EL (cell line): ENCODE results near the gene NMT2.
A peak's percentile ranks its signal among the peaks of the same experiment; 100 is the strongest.
"Not testable (repeated sequence)": the region's sequence is repeated elsewhere in the genome, so short reads cannot be mapped to it uniquely, and the experiment has no call there.

ENCODE experiments used
- DNase-seq: peaks from one replicate; pipeline ENCODE4 v3.0.0-alpha.2; 2016

NMT2 gene

GRCh38 chr10:15168291-15168785, at the start of gene NMT2:
Gene NMT2, minus strand, starts transcription at chr10:15168693. Its CDS starts 81 bp downstream, at chr10:15168612.
- DNase-seq, result no peak

DNA sequence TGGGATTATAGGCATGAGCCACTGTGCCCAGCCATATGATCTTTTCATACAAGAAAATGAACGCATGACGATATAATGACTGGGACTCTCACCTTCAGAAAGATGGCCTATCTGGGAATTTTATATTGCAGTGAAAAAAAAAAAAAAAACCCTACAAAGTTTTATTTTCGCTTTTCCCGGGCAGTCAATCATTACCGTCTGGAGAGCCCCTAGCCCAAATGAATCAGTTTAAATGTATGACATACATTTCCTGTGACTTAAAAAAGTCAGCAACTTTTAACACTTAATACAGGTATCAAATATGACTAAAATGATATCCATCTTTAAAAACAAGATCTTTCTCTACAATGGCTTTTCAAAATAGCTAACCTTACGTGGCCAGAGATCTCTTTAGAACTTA, 48.2 kb upstream of the NMT2 start:
- no peak for DNase-seq

DNA sequence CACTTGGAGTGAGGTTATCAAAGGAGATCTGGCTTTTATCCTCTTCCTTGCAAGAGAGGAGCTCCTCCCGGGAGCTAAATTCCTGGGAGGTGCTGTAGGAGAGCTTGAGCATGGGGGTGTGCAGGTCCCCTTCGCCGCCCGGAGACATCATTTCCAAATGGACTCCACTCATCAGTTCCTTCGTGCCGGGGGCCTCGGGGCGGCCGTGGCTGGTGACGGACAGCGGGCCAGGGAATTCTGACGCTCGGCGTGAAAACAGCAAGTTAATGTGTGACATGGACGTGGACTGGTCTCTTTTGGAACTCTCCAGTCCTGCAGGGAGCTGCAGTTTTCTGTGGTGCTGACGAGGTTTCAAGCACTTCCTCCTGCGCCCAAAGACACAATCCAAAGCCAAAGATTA, 45.7 kb upstream of the NMT2 start:
- no peak for DNase-seq

GRCh38 chr10:15213461-15213861, 45.0 kb upstream of the NMT2 start:
- no peak for DNase-seq

- DNase-seq, result peak; percentile 88
These were observed 43.0 kb upstream of the NMT2 start for GRCh38 chr10:15211464-15211979.

DNA sequence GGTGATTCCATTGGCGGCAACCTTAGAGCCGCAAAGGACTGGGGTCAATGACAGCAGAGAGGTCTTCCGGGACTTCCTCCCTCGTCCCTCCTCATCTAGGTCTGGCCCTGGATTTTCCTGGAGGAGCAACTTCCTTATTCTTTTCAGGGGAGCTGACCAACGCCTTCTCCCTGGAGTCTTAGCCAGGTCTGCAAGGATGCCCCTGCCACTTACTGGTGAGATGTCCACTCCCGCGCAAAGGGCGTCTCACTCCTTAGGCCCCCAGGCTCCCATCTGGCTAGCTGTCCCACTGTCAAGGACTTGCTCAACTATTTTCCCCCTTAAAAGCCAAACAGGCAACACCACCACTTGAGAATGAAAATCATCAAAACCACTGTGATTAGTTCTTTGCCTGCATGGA, 42.0 kb upstream of the NMT2 start:
- no peak for DNase-seq

DNA sequence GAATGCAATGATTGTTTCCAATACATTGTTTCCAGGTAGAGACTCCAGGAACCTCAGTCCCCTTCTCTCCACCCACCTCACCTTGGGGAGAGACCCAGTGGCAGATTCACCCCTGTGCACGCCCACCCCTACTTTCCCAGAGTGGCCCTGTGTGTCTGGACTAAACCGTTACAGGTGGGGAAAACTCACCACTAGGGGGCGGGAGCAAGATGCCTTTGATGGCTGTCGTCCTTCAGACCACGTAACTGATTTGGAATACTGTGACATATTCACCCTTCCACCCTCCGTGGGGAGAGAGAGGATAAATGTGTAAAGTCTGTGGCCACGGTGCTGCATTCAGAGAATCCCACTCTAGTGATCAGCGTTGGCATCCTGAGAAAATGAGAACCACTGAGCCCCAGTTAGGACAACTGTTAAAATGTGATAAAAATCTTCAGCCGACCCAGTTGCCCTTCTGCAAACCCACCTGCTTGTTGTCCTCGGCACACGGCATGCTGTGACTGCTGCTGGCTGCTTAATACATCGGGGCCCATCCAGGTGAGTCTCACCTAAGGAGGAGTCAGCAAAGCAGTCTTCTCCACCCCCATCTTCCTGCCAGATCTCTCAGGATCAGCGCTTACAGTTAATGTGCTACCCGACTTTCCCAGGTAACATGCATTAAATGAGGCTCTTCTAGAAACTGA, 41.5 kb upstream of the NMT2 start:
- DNase-seq, result peak; percentile 72

GRCh38 chr10:15208221-15208620, 39.7 kb upstream of the NMT2 start:
- no peak for DNase-seq

- not testable (repeated sequence) for DNase-seq
These were observed 38.9 kb upstream of the NMT2 start for GRCh38 chr10:15207410-15207809.

DNA sequence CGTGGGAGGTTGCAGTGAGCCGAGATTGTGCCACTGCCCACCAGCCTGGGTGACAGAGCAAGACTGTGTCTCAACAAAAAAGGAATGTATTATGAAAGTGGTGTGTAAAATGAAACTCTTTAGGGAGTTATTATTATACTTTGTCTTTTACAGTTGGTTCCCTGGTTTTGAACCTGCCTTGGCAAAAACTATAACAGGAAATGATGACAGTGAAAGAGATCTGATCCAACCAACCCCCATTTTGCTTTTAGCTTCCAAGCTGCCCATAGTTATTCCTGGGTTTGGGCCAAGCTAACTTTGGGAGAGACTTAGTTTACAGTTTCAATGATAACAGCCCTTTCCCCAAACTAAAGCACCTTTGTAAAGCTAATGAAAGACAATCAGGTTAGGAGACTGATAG, 34.1 kb upstream of the NMT2 start:
- no peak for DNase-seq

DNA sequence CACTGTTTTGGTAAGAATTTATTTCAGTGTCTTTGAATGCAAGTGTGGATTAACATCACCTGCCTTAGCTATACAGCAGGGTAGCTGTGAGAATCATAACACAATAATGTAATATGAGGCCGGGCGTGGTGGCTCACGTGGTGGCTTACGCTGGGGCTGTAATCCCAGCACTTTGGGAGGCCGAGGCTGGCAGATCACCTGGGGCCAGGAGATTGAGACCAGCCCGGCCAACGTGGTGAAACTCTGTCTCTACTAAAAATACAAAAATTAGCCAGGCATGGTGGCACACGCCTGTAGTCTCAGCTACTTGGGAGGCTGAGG, 33.8 kb upstream of the NMT2 start:
- not testable (repeated sequence) for DNase-seq

DNA sequence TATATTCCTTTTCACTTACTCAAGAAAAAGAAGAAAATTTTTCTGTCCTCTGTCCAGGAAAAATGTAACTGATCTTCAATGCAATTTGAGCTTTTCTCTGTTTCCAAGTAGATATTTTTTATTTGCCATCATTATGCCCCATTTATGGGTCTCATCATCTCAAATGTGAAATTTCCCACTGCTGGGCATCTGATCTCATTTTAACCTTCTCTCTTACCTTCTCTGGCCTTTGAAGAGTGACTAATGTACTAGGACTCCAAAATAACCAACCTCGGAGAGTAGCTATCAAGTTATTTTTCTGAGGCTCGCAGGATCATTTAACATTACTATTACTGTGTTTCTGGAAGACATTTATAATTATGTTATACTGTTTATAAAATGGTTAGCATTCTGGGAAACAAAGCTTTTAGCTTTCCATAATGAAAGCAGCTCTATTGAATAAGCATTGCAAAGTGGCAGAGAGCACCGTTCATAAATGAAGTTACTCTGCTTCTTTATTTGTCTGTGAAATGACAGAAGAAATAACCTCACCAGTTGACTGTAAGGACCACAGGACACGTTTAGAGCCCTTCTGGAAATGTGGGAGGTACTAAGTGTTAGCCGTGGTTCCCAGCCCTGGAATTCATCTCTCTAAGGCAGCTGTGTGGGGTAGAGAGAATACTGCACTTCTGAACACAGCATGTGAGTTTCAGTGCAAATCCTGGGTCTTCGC, 33.3 kb upstream of the NMT2 start:
- peak; percentile 83 for DNase-seq

GRCh38 chr10:15200626-15201025, 32.1 kb upstream of the NMT2 start:
- DNase-seq, result peak; percentile 98

GRCh38 chr10:15197911-15198310, 29.4 kb upstream of the NMT2 start:
- no peak for DNase-seq

- peak; percentile 61 for DNase-seq
These were observed 28.8 kb upstream of the NMT2 start for GRCh38 chr10:15197276-15197675.

DNA sequence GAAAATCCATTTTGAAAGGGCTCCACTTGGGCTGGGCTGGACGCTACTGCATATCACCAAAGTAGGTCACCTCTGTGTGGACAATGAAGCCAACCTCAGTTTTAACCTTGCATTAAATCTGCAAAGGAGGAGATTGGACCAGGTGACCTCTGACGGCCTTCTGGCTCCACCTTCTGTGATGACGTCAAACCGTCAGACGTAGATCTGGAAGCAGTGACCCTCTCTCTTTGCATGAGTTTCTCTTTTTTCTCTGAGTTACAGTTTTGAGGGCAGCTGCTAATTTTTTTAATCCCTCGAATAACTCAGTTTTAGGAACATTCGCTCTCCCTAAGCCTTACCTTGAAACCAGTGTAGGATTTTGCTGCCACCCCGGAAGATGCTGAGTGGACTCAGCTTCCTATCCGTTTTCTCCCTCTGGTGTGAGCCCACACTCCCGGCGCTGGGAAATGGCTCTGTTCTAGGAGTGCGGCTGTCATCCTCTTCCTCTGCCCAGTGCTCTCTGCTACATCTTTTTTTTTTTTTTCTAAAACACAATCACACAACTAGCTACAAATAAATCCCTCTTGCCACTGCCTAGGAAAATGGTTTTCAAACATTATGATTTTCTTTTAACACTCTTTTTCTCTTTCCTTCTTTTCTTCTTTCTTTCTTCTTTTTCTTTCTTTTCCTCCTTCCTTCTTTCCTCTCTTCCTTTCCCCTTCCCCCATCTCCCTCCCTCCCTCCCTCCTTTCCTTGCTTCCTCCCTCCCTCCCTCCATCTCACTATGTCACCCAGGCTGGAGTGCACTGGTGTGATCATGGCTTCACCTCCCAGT, 27.7 kb upstream of the NMT2 start:
- DNase-seq, result peak; percentile 41

DNA sequence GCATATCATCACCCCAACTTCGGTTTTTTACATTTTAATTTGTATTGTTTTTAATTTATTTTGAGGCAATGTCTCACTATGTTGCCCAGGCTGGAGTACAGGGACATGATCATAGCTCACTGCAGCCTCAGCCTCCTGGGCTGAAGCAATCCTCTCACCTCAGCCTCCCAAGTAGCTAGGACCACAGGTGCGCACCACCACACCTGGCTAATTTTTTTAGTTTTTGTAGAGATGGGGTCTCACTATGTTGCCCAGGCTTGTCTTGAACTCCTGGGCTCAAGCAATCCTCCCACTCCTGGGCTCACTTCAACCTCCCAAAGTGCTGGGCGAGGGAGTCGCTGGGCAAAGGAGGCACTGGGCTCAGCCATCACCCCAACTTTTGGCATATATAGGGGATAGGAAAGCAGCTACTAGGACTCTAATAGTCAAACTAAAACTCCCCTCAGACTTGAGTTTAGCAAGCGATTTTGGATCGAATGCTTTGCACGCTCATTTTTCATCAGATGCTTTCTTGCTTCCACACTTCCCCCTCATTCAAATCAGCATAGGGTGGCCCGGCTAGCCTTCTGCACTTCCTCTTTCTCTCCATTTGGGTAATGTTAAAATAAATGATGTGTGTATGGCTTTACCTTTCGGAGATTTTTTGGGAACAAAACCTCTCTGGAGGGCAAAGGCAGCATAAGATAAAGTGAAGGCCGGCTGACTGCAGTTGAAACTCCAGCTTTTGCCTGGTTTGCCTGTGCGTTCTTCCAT, 20.8 kb upstream of the NMT2 start:
- DNase-seq, result no peak

DNA sequence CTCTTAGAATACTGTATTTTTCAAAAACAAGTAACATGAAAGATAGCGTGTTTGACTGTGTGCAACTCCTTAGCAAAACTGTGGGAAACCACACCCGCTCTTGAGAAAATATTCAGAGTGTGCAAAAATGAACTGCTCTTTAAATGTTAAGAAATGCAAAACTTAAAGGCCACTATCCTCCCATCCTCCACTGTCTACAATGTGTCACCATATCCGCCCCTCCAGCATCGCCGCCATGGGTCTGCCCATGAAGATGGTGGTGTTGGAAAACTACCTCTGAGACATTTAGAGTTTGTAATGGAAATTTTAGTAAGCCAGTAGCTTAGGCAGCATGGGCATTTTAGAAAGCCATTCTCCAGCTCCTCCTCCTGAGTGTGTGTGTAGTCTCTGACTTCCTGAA, 20.1 kb upstream of the NMT2 start:
- no peak for DNase-seq

- no peak for DNase-seq
These were observed 15.4 kb upstream of the NMT2 start for GRCh38 chr10:15183689-15184481.

DNA sequence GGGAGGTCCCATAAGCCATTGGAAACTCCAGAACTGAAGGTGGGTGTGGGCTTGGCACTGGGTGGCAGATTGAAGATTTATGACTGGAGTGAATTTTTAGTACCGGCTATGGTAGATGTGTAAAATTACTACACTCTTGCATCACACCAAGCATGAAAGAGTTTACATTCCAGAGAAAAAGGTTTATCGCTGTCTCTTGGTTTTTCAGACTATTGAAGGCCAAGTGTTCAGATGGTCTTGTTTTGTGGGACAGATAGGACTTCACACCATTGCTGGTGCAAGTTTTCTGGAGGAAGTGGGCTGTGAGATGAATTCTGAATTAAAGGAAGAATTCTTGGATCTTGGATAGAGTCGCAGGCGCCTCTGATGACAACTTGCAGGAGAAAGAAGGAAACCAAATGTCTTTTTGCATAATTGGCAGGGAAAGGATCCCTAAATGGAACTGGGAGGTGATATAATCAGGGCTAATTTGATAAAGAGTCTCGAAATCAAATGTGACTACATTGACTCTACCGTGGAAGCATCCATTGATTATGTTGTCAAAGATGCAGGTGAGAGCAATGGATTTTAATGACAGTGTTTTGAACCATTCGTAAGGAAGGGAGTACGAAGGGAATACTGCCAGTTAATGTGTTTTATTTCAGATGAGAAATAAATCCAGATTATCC, 14.2 kb upstream of the NMT2 start:
- DNase-seq, result peak; percentile 52

DNA sequence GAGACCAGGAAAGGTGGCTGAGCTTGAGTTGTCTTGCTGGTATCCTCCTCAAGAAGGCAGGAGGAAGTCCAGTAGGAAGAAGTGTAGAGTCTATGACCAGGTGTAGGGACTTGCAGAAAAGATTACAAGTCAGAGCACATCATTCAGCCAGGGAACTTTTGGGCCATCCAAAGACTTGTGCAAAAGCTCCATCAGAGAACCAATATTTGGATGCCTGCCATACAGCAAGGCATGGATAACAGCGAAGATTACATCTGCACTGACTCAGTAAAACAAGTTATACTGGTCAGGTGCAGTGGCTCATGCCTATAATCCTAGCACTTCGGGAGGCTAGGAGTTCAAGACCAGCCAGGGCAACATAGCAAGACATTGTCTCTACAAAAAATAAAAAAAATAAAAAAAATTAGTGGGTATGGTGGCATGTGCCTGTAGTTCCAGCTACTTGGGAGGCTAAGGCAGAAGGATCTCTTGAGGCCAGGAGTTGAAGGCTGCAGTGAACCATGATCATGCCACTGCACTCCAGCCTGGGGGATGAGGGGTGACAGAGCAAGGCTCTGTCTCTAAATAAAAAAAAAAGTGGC, 13.2 kb upstream of the NMT2 start:
- no peak for DNase-seq
